OCI-LY1 (cell line): ENCODE measurements around the gene PRELP.

Source experiments
- H2AFZ ChIP-seq: fragments of 200-600 bp; sonication (generic), shearing (Covaris generic); 2 replicates; pipeline ENCODE4 v1.6.0; 2014; ENCODE audit warnings: antibody characterized with exemption, mild to moderate bottlenecking, low read length
- H3F3A ChIP-seq: fragments of 200-600 bp; sonication (generic), shearing (Covaris generic); 2 replicates; pipeline ENCODE4 v1.6.0; 2014; ENCODE audit warnings: mild to moderate bottlenecking, antibody characterized with exemption, low read length, moderate library complexity; ENCODE audit not compliant: insufficient read depth
- H3K27ac ChIP-seq: fragments of 200-600 bp; sonication (generic); 2 replicates; pipeline ENCODE4 v1.5.1; 2014; ENCODE audit warnings: low read length, mixed run types, mild to moderate bottlenecking, low read depth; ENCODE audit not compliant: poor library complexity, severe bottlenecking
- H3K27me3 ChIP-seq: fragments of 200-600 bp; sonication (generic); 2 replicates; pipeline ENCODE4 v1.6.0; 2014; ENCODE audit warnings: antibody characterized with exemption, mild to moderate bottlenecking, low read length, moderate library complexity; ENCODE audit not compliant: insufficient read depth
- H3K36me3 ChIP-seq: fragments of 200-600 bp; sonication (generic); 2 replicates; pipeline ENCODE4 v1.6.1; 2014; ENCODE audit warnings: mild to moderate bottlenecking, antibody characterized with exemption, low read length, moderate library complexity, mixed read lengths; ENCODE audit not compliant: insufficient read depth
- H3K4me1 ChIP-seq: fragments of 200-600 bp; sonication (generic); 2 replicates; pipeline ENCODE4 v1.5.1; 2014; ENCODE audit warnings: mild to moderate bottlenecking, low read length, moderate library complexity; ENCODE audit not compliant: insufficient read depth, severe bottlenecking
- H3K4me2 ChIP-seq: fragments of 200-600 bp; sonication (generic), shearing (Covaris generic); 2 replicates; pipeline ENCODE4 v1.6.1; 2014; ENCODE audit warnings: low read length
- H3K4me3 ChIP-seq: fragments of 200-600 bp; sonication (generic); 2 replicates; pipeline ENCODE4 v1.5.1; 2014; ENCODE audit warnings: low read length, low read depth, mild to moderate bottlenecking, mixed read lengths; ENCODE audit not compliant: poor library complexity, severe bottlenecking
- H3K79me2 ChIP-seq: fragments of 200-600 bp; shearing (Covaris generic); 2 replicates; pipeline ENCODE4 v1.6.1; 2016; ENCODE audit warnings: mixed run types, low read length, mixed read lengths; ENCODE audit not compliant: insufficient read depth
- H3K9ac ChIP-seq: fragments of 200-600 bp; sonication (generic), shearing (Covaris generic); 2 replicates; pipeline ENCODE4 v1.6.1; 2014; ENCODE audit warnings: mild to moderate bottlenecking, low read length, mixed read lengths
- H3K9me2 ChIP-seq: fragments of 200-600 bp; sonication (generic), shearing (Covaris generic); 2 replicates; pipeline ENCODE4 v1.6.1; 2014; ENCODE audit warnings: low read depth, mild to moderate bottlenecking, low read length, mixed read lengths
- H3K9me3 ChIP-seq: fragments of 200-600 bp; shearing (Covaris generic); 2 replicates; pipeline ENCODE4 v1.6.1; 2014; ENCODE audit warnings: low read length, mixed read lengths
- H4K20me1 ChIP-seq: fragments of 200-600 bp; sonication (generic), shearing (Covaris generic); 2 replicates; pipeline ENCODE4 v1.6.0; 2016; ENCODE audit warnings: mild to moderate bottlenecking, low read length; ENCODE audit not compliant: insufficient read depth
- CTCF ChIP-seq: fragments of 200-600 bp; sonication (generic), shearing (Covaris generic); IDR thresholded peaks from 2 replicates; pipeline ENCODE4 v1.5.1; 2017; ENCODE audit warnings: mild to moderate bottlenecking, antibody characterized with exemption, low read length, moderate library complexity, mixed read lengths
- EZH2 ChIP-seq: fragments of 200-600 bp; sonication (generic), shearing (Covaris generic); IDR thresholded peaks from 2 replicates; pipeline ENCODE4 v1.8.0; 2017; ENCODE audit warnings: borderline replicate concordance, mixed run types, mild to moderate bottlenecking, antibody characterized with exemption, low read length, moderate library complexity, mixed read lengths

PRELP gene

GRCh38 chr1:203476216-203476814, 709 bp downstream of the PRELP start:
- Histone ChIP-seq H2AFZ (no peak overlapping the region), H3K79me2 (no peaks in the 10 kb centered on the region), H3K9me3 (no peaks in the 10 kb centered on the region), H4K20me1 (no peaks in the 10 kb centered on the region), H3K4me1 (peaks cover 66% of the 10 kb centered on the region), H3K4me2 (peak overlapping the region; percentile 28; the same call in 1 of the 2 replicates), H3K27me3 (no peaks in the 10 kb centered on the region), H3K27ac (peak overlapping the region; percentile 96), H3K9me2 (no peaks in the 10 kb centered on the region), H3F3A (peaks cover 8% of the 10 kb centered on the region; the same call in 1 of the 2 replicates), H3K4me3 (no peak overlapping the region), H3K9ac (peak overlapping the region; percentile 39), H3K36me3 (no peaks in the 10 kb centered on the region)
- TF ChIP-seq EZH2 (no peak), CTCF (no peak)

- H3K9me2 ChIP-seq: no peaks in the 10 kb centered on the region
- no peaks in the 10 kb centered on the region for H3K27me3 ChIP-seq
- no peaks in the 10 kb centered on the region for H3K36me3 ChIP-seq
- H3K9ac ChIP-seq: peak overlapping the region; percentile 39; the same call in 1 of the 2 replicates
- peaks cover 8% of the 10 kb centered on the region; the same call in 1 of the 2 replicates for H3F3A ChIP-seq
- no peak overlapping the region for H2AFZ ChIP-seq
- no peaks in the 10 kb centered on the region for H4K20me1 ChIP-seq
- TF ChIP-seq CTCF (no peak), EZH2 (no peak)
- no peaks in the 10 kb centered on the region for H3K79me2 ChIP-seq
- H3K4me1 ChIP-seq: peaks cover 74% of the 10 kb centered on the region
- H3K4me3 ChIP-seq: no peak overlapping the region
- peak overlapping the region; percentile 28; the same call in 1 of the 2 replicates for H3K4me2 ChIP-seq
- H3K27ac ChIP-seq: peak overlapping the region; percentile 96
- no peaks in the 10 kb centered on the region for H3K9me3 ChIP-seq
Observed at GRCh38 chr1:203477748-203478147, 2.1 kb downstream of the PRELP start.

- Histone ChIP-seq H3K27me3 (no peaks in the 10 kb centered on the region), H3K4me1 (peaks cover 79% of the 10 kb centered on the region), H3K4me2 (peak overlapping the region; percentile 28; the same call in 1 of the 2 replicates), H3K9me2 (no peaks in the 10 kb centered on the region), H2AFZ (no peak overlapping the region), H3K9me3 (no peaks in the 10 kb centered on the region), H3K27ac (peak overlapping the region; percentile 96), H3K9ac (peak overlapping the region; percentile 39; the same call in 1 of the 2 replicates), H4K20me1 (no peaks in the 10 kb centered on the region), H3K4me3 (no peak overlapping the region), H3F3A (peaks cover 8% of the 10 kb centered on the region; the same call in 1 of the 2 replicates), H3K36me3 (no peaks in the 10 kb centered on the region), H3K79me2 (no peaks in the 10 kb centered on the region)
- TF ChIP-seq CTCF (no peak), EZH2 (no peak)
Observed at GRCh38 chr1:203478231-203478630, 2.6 kb downstream of the PRELP start.
